Neural cell (in vitro differentiated cells): ENCODE results near the gene OSBP2.

ENCODE experiments used
- EP300 ChIP-seq: fragments of 450-650 bp; conservative IDR thresholded peaks from 2 replicates; pipeline ENCODE4 v1.6.1; 2014; ENCODE audit warnings: antibody characterized with exemption, mild to moderate bottlenecking, moderate library complexity; ENCODE audit not compliant: poor library complexity, severe bottlenecking
- EZH2 ChIP-seq: fragments of 200-600, 300-800 bp; shearing (Covaris generic), sonication (generic); IDR thresholded peaks from 2 replicates; pipeline ENCODE4 v1.6.1; 2014; ENCODE audit warnings: antibody characterized with exemption, low read length, borderline replicate concordance, mild to moderate bottlenecking; ENCODE audit not compliant: insufficient read depth, poor library complexity, severe bottlenecking
- MXI1 ChIP-seq: fragments of 450-650 bp; conservative IDR thresholded peaks from 2 replicates; pipeline ENCODE4 v1.6.1; 2014; ENCODE audit warnings: antibody characterized with exemption, mild to moderate bottlenecking; ENCODE audit not compliant: poor library complexity, severe bottlenecking
- POLR2AphosphoS5 ChIP-seq: IDR thresholded peaks from 2 replicates; pipeline ENCODE4 v1.6.1; 2012
- SMC3 ChIP-seq: fragments of 450-650 bp; conservative IDR thresholded peaks from 2 replicates; pipeline ENCODE4 v1.6.1; 2014; ENCODE audit warnings: antibody characterized with exemption, mild to moderate bottlenecking, moderate library complexity; ENCODE audit not compliant: poor library complexity
- TF ChIP-seq, protein P1 (sequence below): fragments of 450-650 bp; IDR thresholded peaks from 2 replicates; pipeline ENCODE4 v1.5.1; 2014; ENCODE audit warnings: antibody characterized with exemption, mild to moderate bottlenecking, moderate library complexity; ENCODE audit not compliant: poor library complexity, severe bottlenecking
- TF ChIP-seq, protein P2 (sequence below): IDR thresholded peaks from 2 replicates; pipeline ENCODE4 v1.6.1; 2012; ENCODE audit warnings: borderline replicate concordance

DNA sequence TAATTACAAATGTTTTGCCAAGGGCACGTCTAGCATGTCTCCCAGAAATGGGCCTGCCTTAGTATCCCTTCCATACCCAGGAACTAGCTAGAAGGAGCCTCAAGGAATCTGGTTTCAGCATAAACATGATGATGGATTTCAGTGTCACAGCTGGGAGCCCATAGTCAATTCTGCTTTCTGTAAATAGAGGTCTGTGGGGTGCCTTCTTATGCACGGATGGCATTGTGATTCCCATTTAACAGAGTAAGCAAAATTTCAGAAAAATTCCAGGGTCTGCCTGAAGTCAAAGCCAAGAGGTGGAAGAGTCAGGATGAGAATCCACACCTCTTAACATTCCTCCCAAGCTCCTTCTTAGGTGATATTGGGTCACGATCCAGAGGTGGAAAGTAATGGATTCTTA lies 39.1 kb upstream of the OSBP2 start:
- TF ChIP-seq, protein P1, sequence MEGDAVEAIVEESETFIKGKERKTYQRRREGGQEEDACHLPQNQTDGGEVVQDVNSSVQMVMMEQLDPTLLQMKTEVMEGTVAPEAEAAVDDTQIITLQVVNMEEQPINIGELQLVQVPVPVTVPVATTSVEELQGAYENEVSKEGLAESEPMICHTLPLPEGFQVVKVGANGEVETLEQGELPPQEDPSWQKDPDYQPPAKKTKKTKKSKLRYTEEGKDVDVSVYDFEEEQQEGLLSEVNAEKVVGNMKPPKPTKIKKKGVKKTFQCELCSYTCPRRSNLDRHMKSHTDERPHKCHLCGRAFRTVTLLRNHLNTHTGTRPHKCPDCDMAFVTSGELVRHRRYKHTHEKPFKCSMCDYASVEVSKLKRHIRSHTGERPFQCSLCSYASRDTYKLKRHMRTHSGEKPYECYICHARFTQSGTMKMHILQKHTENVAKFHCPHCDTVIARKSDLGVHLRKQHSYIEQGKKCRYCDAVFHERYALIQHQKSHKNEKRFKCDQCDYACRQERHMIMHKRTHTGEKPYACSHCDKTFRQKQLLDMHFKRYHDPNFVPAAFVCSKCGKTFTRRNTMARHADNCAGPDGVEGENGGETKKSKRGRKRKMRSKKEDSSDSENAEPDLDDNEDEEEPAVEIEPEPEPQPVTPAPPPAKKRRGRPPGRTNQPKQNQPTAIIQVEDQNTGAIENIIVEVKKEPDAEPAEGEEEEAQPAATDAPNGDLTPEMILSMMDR, result no peak
- no peak for TF ChIP-seq EP300
- no peak for TF ChIP-seq SMC3
- no peak for TF ChIP-seq EZH2
- no peak for TF ChIP-seq MXI1
- TF ChIP-seq, protein P2, sequence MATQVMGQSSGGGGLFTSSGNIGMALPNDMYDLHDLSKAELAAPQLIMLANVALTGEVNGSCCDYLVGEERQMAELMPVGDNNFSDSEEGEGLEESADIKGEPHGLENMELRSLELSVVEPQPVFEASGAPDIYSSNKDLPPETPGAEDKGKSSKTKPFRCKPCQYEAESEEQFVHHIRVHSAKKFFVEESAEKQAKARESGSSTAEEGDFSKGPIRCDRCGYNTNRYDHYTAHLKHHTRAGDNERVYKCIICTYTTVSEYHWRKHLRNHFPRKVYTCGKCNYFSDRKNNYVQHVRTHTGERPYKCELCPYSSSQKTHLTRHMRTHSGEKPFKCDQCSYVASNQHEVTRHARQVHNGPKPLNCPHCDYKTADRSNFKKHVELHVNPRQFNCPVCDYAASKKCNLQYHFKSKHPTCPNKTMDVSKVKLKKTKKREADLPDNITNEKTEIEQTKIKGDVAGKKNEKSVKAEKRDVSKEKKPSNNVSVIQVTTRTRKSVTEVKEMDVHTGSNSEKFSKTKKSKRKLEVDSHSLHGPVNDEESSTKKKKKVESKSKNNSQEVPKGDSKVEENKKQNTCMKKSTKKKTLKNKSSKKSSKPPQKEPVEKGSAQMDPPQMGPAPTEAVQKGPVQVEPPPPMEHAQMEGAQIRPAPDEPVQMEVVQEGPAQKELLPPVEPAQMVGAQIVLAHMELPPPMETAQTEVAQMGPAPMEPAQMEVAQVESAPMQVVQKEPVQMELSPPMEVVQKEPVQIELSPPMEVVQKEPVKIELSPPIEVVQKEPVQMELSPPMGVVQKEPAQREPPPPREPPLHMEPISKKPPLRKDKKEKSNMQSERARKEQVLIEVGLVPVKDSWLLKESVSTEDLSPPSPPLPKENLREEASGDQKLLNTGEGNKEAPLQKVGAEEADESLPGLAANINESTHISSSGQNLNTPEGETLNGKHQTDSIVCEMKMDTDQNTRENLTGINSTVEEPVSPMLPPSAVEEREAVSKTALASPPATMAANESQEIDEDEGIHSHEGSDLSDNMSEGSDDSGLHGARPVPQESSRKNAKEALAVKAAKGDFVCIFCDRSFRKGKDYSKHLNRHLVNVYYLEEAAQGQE, result no peak
- no peak for TF ChIP-seq POLR2AphosphoS5
